RWPE2 (cell line): ENCODE results near the gene INSC.

ENCODE experiments used
- ATAC-seq: fragments of 200-7000 bp; cut with Tn5 transposase; 3 replicates; pipeline ENCODE4 v1.9.1; 2021; ENCODE audit warnings: low read depth
- DNase-seq: peaks from one replicate; pipeline ENCODE4 v3.0.0-alpha.2; 2020; ENCODE audit warnings: low spot score
- H3K27ac ChIP-seq: fragments of 450-650 bp; 2 replicates; pipeline ENCODE4 v1.5.1; 2017; ENCODE audit warnings: mild to moderate bottlenecking; ENCODE audit not compliant: poor library complexity, severe bottlenecking
- H3K27me3 ChIP-seq: fragments of 250-450 bp; sonication (Bioruptor Pico); 2 replicates; pipeline ENCODE4 v1.5.1; 2021; ENCODE audit warnings: mild to moderate bottlenecking, moderate library complexity; ENCODE audit not compliant: insufficient read depth, poor library complexity, severe bottlenecking
- H3K36me3 ChIP-seq: fragments of 250-450 bp; sonication (Bioruptor Pico); 2 replicates; pipeline ENCODE4 v1.5.1; 2020; ENCODE audit warnings: low read depth, mild to moderate bottlenecking, moderate library complexity
- H3K4me1 ChIP-seq: fragments of 250-450 bp; sonication (Bioruptor Pico); 2 replicates; pipeline ENCODE4 v1.5.1; 2021; ENCODE audit warnings: mild to moderate bottlenecking, moderate library complexity; ENCODE audit not compliant: insufficient read depth, poor library complexity, severe bottlenecking
- H3K4me3 ChIP-seq: fragments of 250-450 bp; sonication (Bioruptor Pico); 2 replicates; pipeline ENCODE4 v1.5.1; 2021; ENCODE audit warnings: mild to moderate bottlenecking, moderate library complexity; ENCODE audit not compliant: severe bottlenecking
- H3K9me3 ChIP-seq: fragments of 250-450 bp; sonication (Bioruptor Pico); 2 replicates; pipeline ENCODE4 v1.5.1; 2021; ENCODE audit warnings: mild to moderate bottlenecking, moderate library complexity; ENCODE audit not compliant: severe bottlenecking
- TF ChIP-seq, protein P1 (sequence below): fragments of 450-650 bp; IDR thresholded peaks from one replicate; pipeline ENCODE4 v1.5.1; 2017; ENCODE audit warnings: mild to moderate bottlenecking, moderate library complexity; ENCODE audit not compliant: poor library complexity, severe bottlenecking

The INSC gene

DNA sequence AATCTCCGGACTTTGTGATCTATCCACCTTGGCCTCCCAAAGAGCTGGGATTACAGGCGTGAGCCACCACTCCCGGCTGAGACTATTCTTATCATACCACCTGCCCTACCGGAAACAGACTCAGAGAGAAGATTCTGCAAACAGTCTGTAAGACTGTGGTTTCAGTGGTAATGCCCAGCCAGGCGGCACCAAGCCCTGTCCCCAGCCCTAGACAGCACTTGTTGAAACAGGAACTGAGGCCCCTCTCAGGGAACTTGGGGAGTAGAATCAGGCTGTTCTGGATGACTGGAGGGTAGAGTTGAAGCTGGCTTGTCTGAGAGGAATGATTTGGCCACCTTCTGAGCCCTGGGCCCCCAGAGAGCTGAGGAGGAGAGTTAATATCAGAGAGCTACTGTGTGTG lies 1.3 kb upstream of the INSC start:
- TF ChIP-seq, protein P1, sequence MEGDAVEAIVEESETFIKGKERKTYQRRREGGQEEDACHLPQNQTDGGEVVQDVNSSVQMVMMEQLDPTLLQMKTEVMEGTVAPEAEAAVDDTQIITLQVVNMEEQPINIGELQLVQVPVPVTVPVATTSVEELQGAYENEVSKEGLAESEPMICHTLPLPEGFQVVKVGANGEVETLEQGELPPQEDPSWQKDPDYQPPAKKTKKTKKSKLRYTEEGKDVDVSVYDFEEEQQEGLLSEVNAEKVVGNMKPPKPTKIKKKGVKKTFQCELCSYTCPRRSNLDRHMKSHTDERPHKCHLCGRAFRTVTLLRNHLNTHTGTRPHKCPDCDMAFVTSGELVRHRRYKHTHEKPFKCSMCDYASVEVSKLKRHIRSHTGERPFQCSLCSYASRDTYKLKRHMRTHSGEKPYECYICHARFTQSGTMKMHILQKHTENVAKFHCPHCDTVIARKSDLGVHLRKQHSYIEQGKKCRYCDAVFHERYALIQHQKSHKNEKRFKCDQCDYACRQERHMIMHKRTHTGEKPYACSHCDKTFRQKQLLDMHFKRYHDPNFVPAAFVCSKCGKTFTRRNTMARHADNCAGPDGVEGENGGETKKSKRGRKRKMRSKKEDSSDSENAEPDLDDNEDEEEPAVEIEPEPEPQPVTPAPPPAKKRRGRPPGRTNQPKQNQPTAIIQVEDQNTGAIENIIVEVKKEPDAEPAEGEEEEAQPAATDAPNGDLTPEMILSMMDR = no peak
- DNase-seq = no peak
- H3K4me3 ChIP-seq = no peak overlapping the region
- no peaks in the 10 kb centered on the region for H3K27me3 ChIP-seq
- ATAC-seq = no peak
- no peaks in the 10 kb centered on the region for H3K36me3 ChIP-seq
- H3K9me3 ChIP-seq = no peaks in the 10 kb centered on the region
- no peak overlapping the region for H3K27ac ChIP-seq
- no peaks in the 10 kb centered on the region for H3K4me1 ChIP-seq

DNA sequence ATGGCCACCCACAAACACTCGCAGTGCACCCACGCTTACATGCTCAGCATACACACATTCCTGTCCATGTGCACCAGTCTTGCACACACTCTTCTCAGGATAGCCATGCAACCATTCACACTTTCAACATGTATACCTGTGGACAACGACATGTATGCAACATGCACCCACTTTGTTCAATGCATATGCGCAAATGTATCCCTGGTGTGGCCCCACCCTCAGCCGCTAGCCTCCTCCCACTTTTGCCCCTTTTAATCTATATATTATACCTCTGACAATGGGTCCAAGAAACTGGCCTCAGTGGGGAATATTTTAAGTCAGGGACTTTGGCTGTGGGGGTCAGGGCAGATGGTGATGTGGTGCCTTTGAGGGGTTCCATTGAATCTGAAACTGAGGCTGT lies 963 bp downstream of the INSC start:
- no peak overlapping the region for H3K4me3 ChIP-seq
- no peak overlapping the region for H3K27ac ChIP-seq
- DNase-seq (no peak), ATAC-seq (no peak)
- H3K9me3 ChIP-seq = no peaks in the 10 kb centered on the region
- no peaks in the 10 kb centered on the region for H3K36me3 ChIP-seq
- H3K4me1 ChIP-seq = peaks cover 3% of the 10 kb centered on the region
- no peaks in the 10 kb centered on the region for H3K27me3 ChIP-seq
- TF ChIP-seq, protein P1 = no peak

DNA sequence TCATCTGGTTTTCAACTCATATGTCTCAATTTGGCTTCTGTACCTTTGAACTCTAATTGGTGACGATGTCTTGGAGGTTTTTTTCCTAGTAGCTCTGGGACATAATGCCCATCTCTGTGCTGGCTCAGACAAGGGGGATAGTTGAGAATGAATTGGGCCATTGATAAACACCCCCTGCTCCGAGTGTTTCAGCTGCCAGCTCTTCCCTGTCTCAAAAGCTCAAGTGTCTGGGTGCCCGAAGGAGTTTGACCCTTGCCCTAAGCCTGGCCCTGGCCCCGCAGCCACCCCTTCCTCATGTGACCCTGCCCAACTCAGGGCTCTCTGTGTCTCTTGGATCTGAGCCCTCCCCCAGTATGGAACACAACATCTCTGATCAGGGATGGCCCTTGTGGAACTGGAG lies 3.0 kb downstream of the INSC start:
- Histone ChIP-seq H3K27ac (no peak overlapping the region), H3K9me3 (no peaks in the 10 kb centered on the region), H3K4me1 (peaks cover 3% of the 10 kb centered on the region), H3K4me3 (no peak overlapping the region), H3K36me3 (no peaks in the 10 kb centered on the region), H3K27me3 (no peaks in the 10 kb centered on the region)
- DNase-seq (no peak), ATAC-seq (no peak)
- TF ChIP-seq, protein P1 = no peak

DNA sequence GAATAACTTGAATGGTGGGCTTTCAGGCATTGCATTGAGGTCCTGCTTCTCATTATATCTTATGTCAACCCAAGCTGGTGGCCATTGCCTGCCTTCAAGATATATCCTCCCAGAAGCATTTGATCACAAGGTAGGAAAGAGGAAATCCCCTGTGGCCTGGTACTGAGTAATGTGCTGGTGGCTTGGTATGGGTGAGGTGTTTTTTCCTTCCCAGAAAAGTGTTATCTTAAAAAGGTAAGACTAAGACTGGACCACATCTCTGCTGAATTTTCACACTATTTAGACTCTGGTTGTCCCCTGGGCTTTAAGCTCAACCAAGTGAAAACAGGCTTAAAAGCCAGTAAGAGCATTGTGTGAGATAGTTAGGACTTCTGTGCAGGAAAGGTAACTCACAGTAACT lies 3.7 kb downstream of the INSC start:
- no peak for DNase-seq
- H3K9me3 ChIP-seq = no peaks in the 10 kb centered on the region

DNA sequence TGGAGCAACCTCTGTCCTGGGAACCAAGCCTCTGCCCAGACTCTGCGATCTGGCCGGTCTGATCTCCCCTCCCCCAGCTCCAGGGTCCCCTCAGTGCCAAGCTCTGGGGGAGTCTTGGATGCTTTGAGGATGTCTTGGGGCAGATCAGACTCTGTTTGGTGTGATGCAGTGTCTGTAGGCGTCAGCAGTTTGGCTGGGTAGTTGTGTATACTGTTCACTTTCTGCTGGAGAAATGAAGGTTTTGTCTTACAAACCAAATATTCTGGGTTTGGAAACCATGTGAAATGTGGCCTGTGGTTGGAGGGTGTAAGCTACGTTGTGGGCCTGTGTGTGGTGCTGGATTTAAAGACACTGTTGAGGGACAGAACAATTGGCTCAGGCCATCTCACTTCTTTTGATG lies 4.6 kb downstream of the INSC start:
- H3K9me3 ChIP-seq = no peaks in the 10 kb centered on the region
- H3K27ac ChIP-seq = no peak overlapping the region
- no peaks in the 10 kb centered on the region for H3K36me3 ChIP-seq
- DNase-seq (no peak), ATAC-seq (no peak)
- no peaks in the 10 kb centered on the region for H3K27me3 ChIP-seq
- H3K4me3 ChIP-seq = no peak overlapping the region
- TF ChIP-seq, protein P1 = no peak
- H3K4me1 ChIP-seq = peaks cover 14% of the 10 kb centered on the region

More for the DNA sequence above, 3.7 kb downstream of the INSC start:
- H3K4me1 ChIP-seq = peaks cover 4% of the 10 kb centered on the region
- no peak for ATAC-seq
- H3K27me3 ChIP-seq = no peaks in the 10 kb centered on the region
- H3K36me3 ChIP-seq = no peaks in the 10 kb centered on the region
- TF ChIP-seq, protein P1 = no peak
- H3K27ac ChIP-seq = no peak overlapping the region
- H3K4me3 ChIP-seq = no peak overlapping the region
